H9 (cell line): ENCODE measurements around the gene ELP1. TPM values are rescaled to one million over a fixed set of nuclear protein-coding genes. Genes with fewer than 3 reads are reported as not detected.

Experiments used
- DNase-seq: peaks from one replicate; pipeline ENCODE4 v3.0.0-alpha.2; 2017
- H2AFZ ChIP-seq: one replicate; pipeline ENCODE4 v1.6.1; 2013; ENCODE audit warnings: mild to moderate bottlenecking, low read length, control low read depth, moderate library complexity
- H2AK5ac ChIP-seq: 2 replicates; pipeline ENCODE4 v1.6.1; 2013; ENCODE audit warnings: low read length, control low read depth, mixed read lengths; ENCODE audit not compliant: insufficient read length
- H2BK120ac ChIP-seq: one replicate; pipeline ENCODE4 v1.6.1; 2013; ENCODE audit warnings: low read depth, mild to moderate bottlenecking, low read length, control low read depth, inconsistent platforms; ENCODE audit not compliant: poor library complexity, severe bottlenecking
- H2BK12ac ChIP-seq: 2 replicates; pipeline ENCODE4 v1.6.1; 2013; ENCODE audit warnings: low read length, control low read depth, mixed read lengths, low read depth; ENCODE audit not compliant: insufficient read length
- H2BK15ac ChIP-seq: 2 replicates; pipeline ENCODE4 v1.6.1; 2013; ENCODE audit warnings: low read depth, low read length, control low read depth
- H2BK20ac ChIP-seq: one replicate; pipeline ENCODE4 v1.6.1; 2013; ENCODE audit warnings: low read depth, mild to moderate bottlenecking, low read length, control low read depth, inconsistent platforms; ENCODE audit not compliant: poor library complexity, severe bottlenecking
- H2BK5ac ChIP-seq: 2 replicates; pipeline ENCODE4 v1.6.1; 2013; ENCODE audit warnings: low read length, control low read depth, mixed read lengths; ENCODE audit not compliant: insufficient read length
- H3K14ac ChIP-seq: 2 replicates; pipeline ENCODE4 v1.6.1; 2013; ENCODE audit warnings: low read length, control low read depth; ENCODE audit not compliant: insufficient read depth
- H3K18ac ChIP-seq: 2 replicates; pipeline ENCODE4 v1.6.1; 2013; ENCODE audit warnings: low read depth, mild to moderate bottlenecking, mixed read lengths, low read length, control low read depth; ENCODE audit not compliant: insufficient read length
- H3K23ac ChIP-seq: 2 replicates; pipeline ENCODE4 v1.6.1; 2013; ENCODE audit warnings: low read length, control low read depth, mixed read lengths, low read depth; ENCODE audit not compliant: insufficient read length
- H3K23me2 ChIP-seq: 2 replicates; pipeline ENCODE4 v1.6.1; 2013; ENCODE audit warnings: low read depth, mild to moderate bottlenecking, mixed read lengths, low read length, control low read depth; ENCODE audit not compliant: insufficient read length, poor library complexity, severe bottlenecking
- H3K27ac ChIP-seq: 2 replicates; pipeline ENCODE4 v1.5.1; 2013; ENCODE audit warnings: low read length, control low read depth, mixed read lengths, low read depth; ENCODE audit not compliant: insufficient read length
- H3K27me3 ChIP-seq: 2 replicates; pipeline ENCODE4 v1.6.1; 2013; ENCODE audit warnings: low read length, control low read depth, inconsistent platforms; ENCODE audit not compliant: insufficient read depth
- H3K4ac ChIP-seq: 2 replicates; pipeline ENCODE4 v1.6.1; 2013; ENCODE audit warnings: low read depth, mild to moderate bottlenecking, control low read depth, inconsistent platforms, low read length, moderate library complexity
- H3K4me1 ChIP-seq: 2 replicates; pipeline ENCODE4 v1.6.1; 2013; ENCODE audit warnings: low read length, control low read depth, inconsistent platforms; ENCODE audit not compliant: insufficient read depth
- H3K4me2 ChIP-seq: 2 replicates; pipeline ENCODE4 v1.6.1; 2013; ENCODE audit warnings: low read length, control low read depth, mixed read lengths; ENCODE audit not compliant: insufficient read length, insufficient read depth
- H3K56ac ChIP-seq: 2 replicates; pipeline ENCODE4 v1.6.1; 2013; ENCODE audit warnings: low read depth, mild to moderate bottlenecking, mixed read lengths, low read length, control low read depth; ENCODE audit not compliant: insufficient read length
- H3K79me1 ChIP-seq: 2 replicates; pipeline ENCODE4 v1.6.1; 2013; ENCODE audit warnings: low read depth, mild to moderate bottlenecking, moderate library complexity, low read length, control low read depth, inconsistent platforms; ENCODE audit not compliant: insufficient read depth, poor library complexity, severe bottlenecking
- H3K79me2 ChIP-seq: 2 replicates; pipeline ENCODE4 v1.6.1; 2013; ENCODE audit warnings: low read length, control low read depth, inconsistent platforms; ENCODE audit not compliant: insufficient read depth
- H3K9ac ChIP-seq: 2 replicates; pipeline ENCODE4 v1.6.1; 2013; ENCODE audit warnings: low read length, control low read depth, mixed read lengths; ENCODE audit not compliant: insufficient read length; ENCODE audit errors: extremely low read depth
- H3K9me3 ChIP-seq: one replicate; pipeline ENCODE4 v1.6.1; 2013; ENCODE audit warnings: low read depth, low read length, inconsistent platforms; ENCODE audit not compliant: control insufficient read depth
- H3T11ph ChIP-seq: one replicate; pipeline ENCODE4 v1.6.1; 2013; ENCODE audit warnings: mild to moderate bottlenecking, low read length, control low read depth, inconsistent platforms
- H4K20me1 ChIP-seq: one replicate; pipeline ENCODE4 v1.6.1; 2013; ENCODE audit not compliant: control insufficient read depth, insufficient read length, insufficient read depth
- H4K5ac ChIP-seq: 2 replicates; pipeline ENCODE4 v1.6.1; 2013; ENCODE audit warnings: low read depth, mild to moderate bottlenecking, mixed read lengths, low read length, control low read depth; ENCODE audit not compliant: insufficient read length
- H4K8ac ChIP-seq: replicated peaks from 2 replicates; pipeline ENCODE4 v1.6.1; 2013; ENCODE audit warnings: low read length, control low read depth, mixed read lengths, low read depth; ENCODE audit not compliant: insufficient read length
- H4K91ac ChIP-seq: 2 replicates; pipeline ENCODE4 v1.6.1; 2013; ENCODE audit warnings: low read depth, mild to moderate bottlenecking, moderate library complexity, mixed read lengths, low read length, control low read depth; ENCODE audit not compliant: insufficient read length
- H3K27ac Mint-ChIP-seq, 3 experiments: 2 replicates in 2 of 3; 3 replicates in 1 of 3; pipeline ENCODE4 v1.8.0; 2020 to 2021; ENCODE audit warnings: mixed read lengths in 3 of 3, mild to moderate bottlenecking in 1 of 3, moderate library complexity in 1 of 3
- H3K27me3 Mint-ChIP-seq: 2 replicates; pipeline ENCODE4 v1.8.0; 2021; ENCODE audit warnings: low read depth, mild to moderate bottlenecking, moderate library complexity, mixed read lengths
- H3K36me3 Mint-ChIP-seq, 3 experiments: 2 replicates in 2 of 3; 3 replicates in 1 of 3; pipeline ENCODE4 v1.8.0; 2020 to 2021; ENCODE audit warnings: low read depth in 3 of 3, mixed read lengths in 3 of 3; ENCODE audit not compliant: insufficient read depth in 1 of 3
- H3K4me1 Mint-ChIP-seq, 2 experiments: 2 replicates each; pipeline ENCODE4 v1.8.0; 2020; ENCODE audit warnings: mixed read lengths in 2 of 2
- H3K4me3 Mint-ChIP-seq, 2 experiments: 2 replicates in 1 of 2; 3 replicates in 1 of 2; pipeline ENCODE4 v1.8.0; 2020 to 2021; ENCODE audit warnings: mild to moderate bottlenecking in 2 of 2, mixed read lengths in 2 of 2, moderate library complexity in 1 of 2
- H3K9me3 Mint-ChIP-seq, 2 experiments: 2 replicates in 1 of 2; 3 replicates in 1 of 2; pipeline ENCODE4 v1.8.0; 2020; ENCODE audit warnings: mild to moderate bottlenecking in 2 of 2, mixed read lengths in 2 of 2, moderate library complexity in 1 of 2
- CTCF ChIP-seq: fragments of 200-600 bp; sonication (generic); conservative IDR thresholded peaks from 3 replicates; pipeline ENCODE4 v1.8.0; 2021; ENCODE audit warnings: antibody characterized with exemption, mild to moderate bottlenecking
- WGBS: extraction: QIAGEN DNeasy Blood & Tissue Kit; methylation state at CpG from one replicate; pipeline ENCODE4 v1.1.7; 2013; ENCODE audit warnings: missing lambda C conversion rate, low lambda C conversion rate, mixed read lengths; ENCODE audit not compliant: insufficient read length; ENCODE audit errors: extremely low coverage; 5-methylcytosine and 5-hydroxymethylcytosine counted together
- total RNA-seq: library from RNA; stranded (reverse); gene quantifications from 2 replicates; pipeline ENCODE4 v1.2.1, GENCODE V29; 2021

The ELP1 gene
- total RNA-seq, 1 experiment from 2014 or later: 38.7 TPM

- Histone ChIP-seq H3K79me1 (no peaks in the 10 kb centered on the region), H2BK5ac (no peak overlapping the region), H4K8ac (no peak overlapping the region), H4K91ac (no peak overlapping the region), H3K23ac (no peak overlapping the region), H3K27ac (no peak overlapping the region), H3K9me3 (no peaks in the 10 kb centered on the region), H3T11ph (no peak overlapping the region), H2BK15ac (no peak overlapping the region), H3K4me2 (no peak overlapping the region), H3K14ac (no peak overlapping the region), H4K5ac (no peak overlapping the region), H4K20me1 (no peaks in the 10 kb centered on the region), H3K79me2 (no peaks in the 10 kb centered on the region), H3K4ac (no peak overlapping the region), H3K9ac (no peak overlapping the region), H2AK5ac (no peak overlapping the region), H3K27me3 (no peaks in the 10 kb centered on the region), H3K56ac (no peak overlapping the region), H2BK120ac (no peak overlapping the region), H2BK20ac (no peak overlapping the region), H3K18ac (no peak overlapping the region), H3K4me1 (no peaks in the 10 kb centered on the region), H2AFZ (no peak overlapping the region), H2BK12ac (no peak overlapping the region), H3K23me2 (no peaks in the 10 kb centered on the region)
- Mint-ChIP-seq H3K27ac (no peak overlapping the region), H3K9me3 (no peaks in the 10 kb centered on the region), H3K4me3 (no peak overlapping the region), H3K27me3 (no peaks in the 10 kb centered on the region), H3K4me1 (no peaks in the 10 kb centered on the region), H3K36me3 (peaks cover 23 to 91% (median 57%) of the 10 kb centered on the region in 3 experiments; a peak in 6 of 7 replicates)
- TF ChIP-seq CTCF: no peak
- no peak for DNase-seq
- no CpG with 5 or more reads among the region's 4 CpGs for WGBS
These were observed 39.5 kb downstream of the ELP1 start for GRCh38 chr9:108894225-108894997.
